ENCODE data around the gene ST6GALNAC2.
"Not testable (repeated sequence)": the region's sequence is repeated elsewhere in the genome, so short reads cannot be mapped to it uniquely, and the experiment has no call there.

The ST6GALNAC2 gene

DNA sequence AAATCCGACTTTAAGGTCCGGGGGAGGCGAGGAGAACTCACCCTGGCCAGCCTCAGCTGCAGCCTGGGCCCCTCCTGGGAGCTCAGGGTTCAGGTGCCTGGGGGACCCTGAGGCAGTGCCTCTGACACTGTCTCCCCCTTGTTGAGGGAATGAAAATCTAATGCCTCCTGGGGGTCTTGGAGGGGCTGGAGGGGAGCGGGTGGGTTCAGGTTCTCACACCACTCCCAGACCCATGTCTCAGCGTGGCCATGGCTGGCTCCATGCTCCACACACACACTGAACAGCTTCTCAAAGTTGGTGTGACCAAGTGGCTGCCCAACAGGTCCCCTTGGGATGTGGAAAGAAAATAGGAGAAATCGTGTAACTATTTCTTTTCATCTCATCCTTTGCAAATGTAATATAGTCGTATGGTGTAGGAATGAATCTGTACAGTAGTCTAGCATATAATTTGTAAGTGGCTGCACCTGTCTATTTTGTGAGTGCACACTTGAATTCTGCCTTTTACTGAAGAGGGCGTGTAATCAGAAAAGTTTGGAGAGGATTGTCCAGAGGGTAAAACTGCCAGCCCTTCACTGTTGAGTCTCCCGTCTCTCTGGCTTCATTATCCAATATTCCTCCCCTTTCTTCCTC, 46.6 kb downstream of the ST6GALNAC2 start:
- no peak for DNase-seq

DNA sequence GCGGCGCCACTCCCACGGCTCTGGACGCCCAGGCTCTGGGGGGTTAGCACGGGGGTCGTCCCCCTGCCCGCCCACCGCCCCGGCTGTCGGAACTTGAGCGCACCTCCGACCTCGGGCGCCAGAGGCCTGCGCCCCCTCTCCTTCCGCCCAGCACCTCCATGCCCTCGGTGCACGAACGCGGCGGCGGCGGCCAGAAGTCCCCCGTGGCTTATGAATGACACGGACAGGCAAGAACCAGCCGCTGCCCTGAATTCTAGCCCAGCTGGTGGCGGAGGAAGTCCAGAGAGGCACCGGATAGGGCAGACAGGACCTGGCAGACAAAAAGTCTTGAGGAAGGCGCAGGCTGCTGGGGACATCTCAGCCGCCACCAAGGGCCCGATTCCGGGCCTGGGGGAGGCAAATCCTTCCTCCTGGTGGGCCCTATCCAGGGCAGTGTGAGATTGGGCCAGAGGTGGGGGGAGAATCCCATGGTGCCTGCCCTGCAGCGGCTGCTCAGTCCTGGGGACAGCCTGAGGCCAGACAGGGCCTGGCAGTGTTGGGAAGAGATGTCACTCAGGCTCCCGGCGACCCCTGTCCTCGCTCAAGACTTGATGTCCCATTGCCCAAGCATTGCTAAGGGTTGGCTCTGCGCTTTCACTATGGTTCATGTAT, 47.3 kb downstream of the ST6GALNAC2 start:
- no peak for DNase-seq

DNA sequence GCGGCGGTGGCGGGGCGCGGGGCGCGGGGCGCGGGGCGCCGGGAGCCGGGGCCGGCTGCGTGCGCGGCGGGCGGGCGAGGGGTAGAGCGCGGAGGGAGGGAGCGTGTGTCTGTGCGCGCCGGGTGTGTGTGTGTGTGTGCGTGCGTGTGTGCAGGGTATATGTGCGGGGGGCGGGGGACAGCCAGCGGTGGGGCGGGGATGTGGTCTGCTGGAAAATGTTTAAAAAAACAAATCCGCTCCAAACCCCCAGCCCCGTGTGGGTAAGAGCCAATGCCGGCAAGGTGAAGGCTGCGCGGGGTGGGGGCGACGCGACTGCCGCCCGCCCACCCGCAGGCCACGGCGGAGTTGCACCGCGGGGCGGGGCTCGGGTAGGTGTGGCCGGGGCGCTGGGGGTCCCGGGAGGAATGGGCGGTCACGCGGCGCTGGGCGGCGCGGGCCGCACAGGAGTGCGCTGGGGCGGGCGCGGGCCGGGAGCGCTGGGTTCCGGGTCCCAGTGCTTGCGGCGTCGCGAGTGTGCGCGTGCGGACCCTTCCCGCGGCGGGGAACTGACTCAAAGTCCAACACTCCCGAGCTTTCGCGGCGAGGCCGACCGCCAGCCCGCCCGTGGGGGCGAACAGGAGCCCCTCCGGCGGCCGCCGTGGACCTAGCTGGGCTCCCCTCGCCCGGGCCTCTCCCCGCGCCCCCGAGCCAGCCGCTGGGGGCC, 47.9 kb downstream of the ST6GALNAC2 start, which contains the start of gene CYGB:
Gene CYGB (minus strand): TSS at position 132 of the 703 bp plus-strand sequence. CDS start 167 bp downstream, outside the sequence.
- no peak for DNase-seq

DNA sequence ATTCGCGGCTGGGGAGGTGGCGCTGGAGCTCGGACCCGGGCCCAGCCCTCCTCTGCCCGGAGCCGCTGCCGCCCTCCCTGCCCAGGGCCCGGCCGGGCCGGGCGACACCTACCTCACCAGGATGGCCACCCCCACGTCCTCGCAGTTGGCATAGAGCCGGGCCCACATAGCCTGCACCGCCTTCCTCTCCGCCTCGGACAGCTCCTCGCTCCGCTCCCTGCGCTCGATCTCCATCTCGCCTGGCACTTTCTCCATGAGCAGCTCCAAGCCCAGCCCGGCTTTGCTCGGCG, 48.4 kb downstream of the ST6GALNAC2 start:
- no peak for DNase-seq

DNA sequence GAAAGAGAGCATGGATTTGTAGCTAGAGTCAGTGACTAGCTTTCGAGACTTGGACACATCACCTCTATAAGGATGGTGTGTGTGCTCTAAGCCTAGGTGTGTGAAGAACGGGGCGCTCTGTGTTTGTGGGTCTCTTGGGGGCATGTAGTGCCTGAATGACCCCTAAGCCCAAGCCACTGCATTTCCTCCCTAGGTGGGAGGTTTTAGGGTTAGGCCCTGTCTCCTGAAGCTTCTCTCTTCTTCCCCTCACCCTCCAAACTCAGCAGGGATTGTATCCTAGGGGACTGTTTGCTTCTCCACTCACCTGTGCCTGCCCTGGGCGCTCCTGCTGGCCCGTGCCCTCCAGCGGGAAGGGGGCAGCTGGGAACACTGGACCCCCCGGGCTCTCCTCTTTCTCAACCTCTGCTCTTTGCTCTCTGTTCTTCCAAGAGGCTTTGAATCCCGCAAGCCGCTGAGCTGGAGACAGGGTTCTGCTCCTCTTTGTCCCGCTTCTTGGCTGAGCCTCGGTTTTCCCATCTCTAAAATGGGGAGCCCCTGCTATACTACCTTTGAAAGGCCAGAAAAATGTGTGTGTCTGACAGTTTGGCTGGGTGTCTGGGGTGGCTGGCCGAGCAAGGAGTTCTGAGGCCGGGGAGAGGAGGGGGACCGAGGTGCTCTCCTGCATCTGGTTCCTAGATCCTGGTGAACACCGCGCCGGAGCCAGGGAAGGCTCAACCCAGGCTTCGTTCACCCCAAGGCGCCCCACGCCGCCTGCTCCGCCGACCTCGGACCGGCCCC, 49.0 kb downstream of the ST6GALNAC2 start:
- no peak for DNase-seq

DNA sequence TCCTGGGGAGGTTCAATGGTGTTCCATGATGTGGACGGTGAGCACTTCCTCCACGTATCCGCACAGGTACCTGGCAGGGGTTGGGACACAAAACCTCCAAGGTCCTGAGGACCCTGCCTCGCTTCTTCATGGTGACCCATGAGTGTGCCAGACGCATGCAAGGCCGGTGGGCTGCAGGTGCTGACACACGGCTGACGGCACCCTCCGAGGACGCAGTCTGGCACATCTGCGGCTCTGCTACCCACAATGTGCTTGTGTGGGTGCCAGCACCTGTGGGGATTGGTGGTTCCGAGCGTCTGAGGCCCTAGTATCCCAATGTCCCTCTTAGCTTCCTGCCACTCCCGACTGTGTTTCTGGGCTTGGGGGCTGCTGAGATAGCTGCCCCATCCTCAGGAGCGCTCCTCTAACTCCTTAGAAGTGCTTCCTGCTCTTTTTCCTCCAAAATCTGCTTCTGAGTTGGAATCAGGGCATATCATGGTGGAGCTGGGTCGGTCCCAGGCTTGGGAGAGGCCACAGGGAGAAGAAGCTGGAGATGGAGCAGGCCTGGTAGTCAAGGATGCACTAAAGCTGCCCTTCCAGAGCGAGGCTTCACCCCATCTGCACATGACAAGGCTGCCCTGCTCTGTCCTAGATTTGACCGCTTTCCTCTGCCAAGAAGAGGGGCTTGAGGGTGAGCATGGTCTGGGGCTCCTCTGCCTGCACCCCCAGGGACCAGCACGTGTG, 49.7 kb downstream of the ST6GALNAC2 start:
- DNase-seq: no peak

DNA sequence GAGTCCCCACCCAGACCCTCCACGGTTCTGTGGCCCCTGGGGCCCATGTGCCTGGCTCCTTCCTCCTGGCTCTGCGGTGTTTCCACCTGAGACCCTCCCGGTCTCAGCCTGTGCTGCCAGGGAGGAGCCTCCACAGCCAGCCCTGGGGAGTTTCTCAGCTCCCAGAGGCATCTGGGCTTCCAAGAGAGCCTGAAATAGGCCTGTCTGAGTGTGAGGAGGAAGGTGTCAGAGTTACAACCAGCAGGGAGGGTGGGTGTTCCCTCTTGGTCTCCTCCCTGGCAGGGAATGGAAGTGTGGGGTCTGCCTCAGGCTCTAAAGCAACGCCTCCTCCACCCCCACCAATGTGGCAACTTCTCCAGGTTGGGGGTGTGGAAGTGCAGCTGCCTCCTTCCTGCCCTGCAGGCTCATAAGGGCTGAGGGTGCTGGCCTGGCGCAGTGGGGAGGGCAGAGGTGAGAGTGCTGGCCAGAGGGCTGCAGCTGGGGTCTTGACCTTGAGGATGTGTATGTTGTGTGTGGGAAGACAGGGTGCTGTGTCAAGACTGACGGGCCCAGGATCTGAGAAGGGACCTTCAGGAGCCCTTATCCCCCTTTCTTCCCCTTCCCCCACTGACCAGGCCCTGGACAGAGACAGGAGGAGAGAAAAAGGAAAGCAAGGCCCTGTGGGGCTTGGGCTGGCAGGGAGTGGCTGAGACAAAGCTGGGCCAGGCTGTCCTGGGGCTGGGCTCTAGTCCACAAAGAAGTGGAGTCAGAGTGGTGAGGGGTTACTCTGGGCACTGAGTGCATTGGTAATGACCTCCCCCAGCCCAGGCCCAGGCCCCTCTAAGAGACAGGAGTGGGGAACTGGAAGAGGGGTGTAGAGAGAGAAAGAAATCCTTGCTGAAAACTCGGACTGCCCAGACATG, 50.6 kb downstream of the ST6GALNAC2 start:
- no peak for DNase-seq

DNA sequence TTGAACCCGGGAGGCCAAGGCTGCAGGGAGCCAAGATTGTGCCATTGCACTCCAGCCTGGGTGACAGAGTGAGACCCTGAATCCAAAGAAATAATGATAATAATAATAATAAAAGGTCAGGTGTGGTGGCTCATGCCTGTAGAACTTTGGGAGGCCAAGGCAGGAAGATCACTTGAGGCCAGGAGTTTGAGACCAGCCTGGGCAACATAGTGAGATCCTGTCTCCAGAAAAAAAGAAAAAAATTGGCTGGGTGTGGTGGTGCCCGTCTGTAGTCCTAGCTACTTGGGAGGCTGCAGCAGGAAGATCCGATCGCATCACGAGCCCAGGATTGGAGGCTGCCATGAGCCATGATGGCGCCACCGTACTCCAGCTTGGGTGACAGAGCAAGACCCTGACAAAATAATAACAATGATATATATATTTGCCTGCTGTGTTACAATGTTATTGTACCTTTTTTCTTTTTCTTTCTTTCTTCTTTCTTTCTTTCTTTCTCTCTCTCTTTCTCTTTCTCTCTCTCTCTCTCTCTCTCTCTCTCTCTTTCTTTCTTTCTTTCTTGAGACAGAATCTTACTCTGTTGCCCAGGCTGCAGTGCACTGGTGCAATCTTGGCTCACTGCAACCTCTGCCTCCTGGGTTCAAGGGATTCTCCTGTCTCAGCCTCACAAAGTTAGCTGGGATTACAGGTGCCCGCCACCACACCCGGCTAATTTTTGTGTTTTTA, 51.9 kb downstream of the ST6GALNAC2 start:
- not testable (repeated sequence) for DNase-seq

DNA sequence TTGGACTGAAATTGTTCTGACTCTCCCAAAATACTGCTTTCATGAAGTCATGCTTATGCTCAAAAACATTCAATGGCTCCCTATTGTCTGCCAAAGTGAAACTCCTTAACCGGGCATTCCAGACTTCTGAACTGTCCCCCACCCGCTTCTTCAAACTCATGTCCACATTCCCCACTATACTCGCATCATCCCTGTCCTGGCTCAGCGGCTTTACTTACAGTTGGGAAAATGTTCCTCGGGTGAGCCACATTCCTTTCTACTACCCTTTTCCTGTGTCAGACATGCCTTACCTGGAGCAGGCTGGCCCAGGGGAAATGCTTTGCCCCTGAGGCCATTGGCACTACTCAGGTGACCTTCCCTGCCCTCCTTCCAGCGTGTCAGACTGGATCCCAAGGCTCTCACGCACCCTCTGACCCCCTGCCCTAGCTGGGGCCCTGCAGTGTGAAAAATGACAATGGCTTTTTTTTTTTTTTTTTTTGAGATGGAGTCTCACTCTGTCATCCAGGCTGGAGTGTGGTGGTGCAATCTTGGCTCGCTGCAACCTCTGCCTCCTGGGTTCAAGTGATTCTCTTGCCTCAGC, 53.5 kb downstream of the ST6GALNAC2 start:
- no peak for DNase-seq

DNA sequence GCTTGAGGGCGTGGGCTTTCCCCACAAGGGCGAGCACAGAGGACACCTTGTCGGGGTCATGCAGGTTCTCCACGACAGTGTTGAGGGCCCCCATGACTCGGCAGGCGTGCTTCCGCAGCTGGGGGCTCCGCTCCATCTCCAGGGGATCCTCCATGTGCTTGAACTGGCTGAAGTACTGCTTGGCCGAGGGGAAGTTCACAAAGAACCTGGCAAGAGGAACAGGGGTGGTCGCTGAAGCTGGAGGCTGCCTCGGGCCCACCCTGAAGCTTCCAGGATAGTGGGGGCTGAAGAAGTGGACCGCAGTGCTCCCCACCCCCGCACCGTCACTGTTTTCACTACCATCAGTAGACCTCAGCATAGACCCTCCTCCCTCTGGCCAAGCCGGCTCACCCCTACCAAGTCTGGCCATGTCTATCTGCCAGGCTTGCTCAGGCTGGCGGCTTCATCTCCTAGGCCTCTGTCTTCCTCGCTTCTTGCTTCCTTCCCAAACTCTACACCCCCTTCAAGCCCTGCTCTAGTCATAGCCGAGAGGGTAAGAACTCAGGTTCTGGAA, 54.1 kb downstream of the ST6GALNAC2 start:
- no peak for DNase-seq

DNA sequence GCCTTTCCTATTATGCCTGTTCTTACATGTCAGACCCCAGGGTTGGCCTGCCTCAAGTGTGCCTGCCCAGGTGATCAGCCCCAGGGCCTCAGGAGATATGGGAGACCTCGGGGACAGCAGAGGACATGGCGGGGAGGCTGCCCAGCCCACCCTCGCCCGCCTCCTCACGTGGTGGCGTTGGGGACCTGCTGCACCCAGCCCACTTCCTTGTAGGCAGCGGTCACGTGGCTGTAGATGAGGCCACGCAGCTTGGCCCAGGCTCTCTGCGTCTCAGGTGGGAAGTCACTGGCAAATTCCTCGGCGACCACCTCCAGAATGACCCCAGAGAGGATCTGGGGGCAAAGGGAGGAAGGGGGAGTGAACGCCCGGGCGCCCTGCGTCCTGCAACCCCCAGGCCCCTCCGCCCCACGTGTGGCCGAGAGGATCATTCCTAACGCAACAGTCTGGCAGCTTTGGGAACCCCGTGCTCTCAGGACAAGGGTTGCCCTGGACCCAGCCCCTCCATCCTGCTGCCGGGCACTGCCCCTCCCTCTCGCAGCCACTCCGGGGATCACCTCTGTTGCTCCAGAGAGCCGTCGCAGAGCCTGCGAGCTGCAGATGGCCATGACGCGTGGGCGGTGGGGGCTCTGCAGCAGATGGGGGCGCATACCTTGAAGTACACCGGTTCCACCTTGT, 54.7 kb downstream of the ST6GALNAC2 start:
- DNase-seq: no peak

DNA sequence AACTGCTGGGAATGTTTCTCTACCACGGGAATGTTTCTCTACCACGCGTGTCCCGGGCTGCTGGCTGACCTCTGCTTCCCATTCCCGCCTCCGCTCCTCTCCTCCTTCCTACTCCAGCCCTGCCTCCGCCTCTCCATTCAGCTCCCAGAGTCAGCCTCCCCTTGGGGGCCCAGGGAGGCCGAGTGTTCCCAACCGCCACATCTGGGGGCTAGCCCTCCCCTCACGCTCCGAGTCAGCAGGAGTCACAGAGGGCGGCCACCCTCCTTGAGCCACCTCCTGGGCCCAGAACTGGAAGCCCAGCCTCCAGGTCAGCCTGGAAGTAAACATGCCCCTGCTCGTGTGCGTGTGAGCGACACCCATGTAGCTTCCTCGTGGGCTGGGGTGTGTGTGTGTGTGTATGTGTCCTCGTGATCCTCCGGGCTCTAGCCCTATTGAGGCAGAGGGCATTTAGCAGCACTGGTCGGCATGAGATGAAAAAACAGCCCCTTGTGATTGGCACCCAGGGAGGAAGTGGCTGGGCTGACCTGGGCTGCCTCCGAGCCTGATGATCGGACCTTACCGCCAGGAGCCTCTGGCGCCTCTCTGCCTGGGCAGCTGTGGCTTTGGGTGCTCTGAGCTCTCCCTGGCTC, 55.5 kb downstream of the ST6GALNAC2 start:
- no peak for DNase-seq

DNA sequence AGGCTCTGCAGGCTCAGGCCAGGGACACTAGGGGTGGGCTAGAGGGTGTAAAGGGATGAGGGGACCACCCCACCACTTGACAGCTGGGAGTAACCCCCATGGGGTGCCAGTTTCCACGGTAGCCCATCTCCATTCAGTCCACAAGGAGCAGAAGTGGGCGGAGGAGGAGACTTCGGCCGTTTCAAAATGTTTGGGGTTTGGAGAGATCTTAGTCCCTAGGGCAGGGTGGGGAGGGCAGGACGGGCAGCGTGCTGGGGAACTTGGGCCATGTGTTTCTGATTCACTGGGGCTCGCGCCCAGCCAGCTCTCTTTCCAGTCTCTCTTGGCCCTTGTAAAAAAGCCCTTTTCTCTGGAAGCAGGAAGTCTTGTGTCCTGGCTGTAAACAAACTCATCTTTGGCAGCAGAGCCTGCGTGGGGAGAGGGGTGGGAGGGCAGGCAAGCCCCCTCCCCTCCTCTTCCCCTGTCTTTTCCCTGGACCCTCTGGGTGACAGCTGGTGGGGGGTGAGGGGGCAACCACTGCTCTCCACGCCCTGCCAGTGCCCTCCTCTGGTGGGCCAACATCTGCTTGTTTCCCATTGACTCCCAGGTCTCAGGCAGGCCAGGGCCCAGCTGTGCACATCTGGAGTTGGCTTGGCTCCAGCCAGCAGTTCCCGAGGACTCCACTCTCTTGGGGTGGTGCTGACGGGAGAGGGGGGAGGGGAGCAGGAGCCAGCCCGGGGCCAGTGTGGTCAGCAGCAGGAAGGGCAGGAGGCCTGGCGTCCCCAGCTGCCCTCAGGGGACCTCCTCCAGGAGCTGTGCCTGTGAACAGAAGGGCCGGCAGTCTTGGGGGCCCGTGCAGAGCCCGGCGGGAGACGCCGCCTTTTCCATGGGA, 56.2 kb downstream of the ST6GALNAC2 start:
- DNase-seq: peak; percentile 77

DNA sequence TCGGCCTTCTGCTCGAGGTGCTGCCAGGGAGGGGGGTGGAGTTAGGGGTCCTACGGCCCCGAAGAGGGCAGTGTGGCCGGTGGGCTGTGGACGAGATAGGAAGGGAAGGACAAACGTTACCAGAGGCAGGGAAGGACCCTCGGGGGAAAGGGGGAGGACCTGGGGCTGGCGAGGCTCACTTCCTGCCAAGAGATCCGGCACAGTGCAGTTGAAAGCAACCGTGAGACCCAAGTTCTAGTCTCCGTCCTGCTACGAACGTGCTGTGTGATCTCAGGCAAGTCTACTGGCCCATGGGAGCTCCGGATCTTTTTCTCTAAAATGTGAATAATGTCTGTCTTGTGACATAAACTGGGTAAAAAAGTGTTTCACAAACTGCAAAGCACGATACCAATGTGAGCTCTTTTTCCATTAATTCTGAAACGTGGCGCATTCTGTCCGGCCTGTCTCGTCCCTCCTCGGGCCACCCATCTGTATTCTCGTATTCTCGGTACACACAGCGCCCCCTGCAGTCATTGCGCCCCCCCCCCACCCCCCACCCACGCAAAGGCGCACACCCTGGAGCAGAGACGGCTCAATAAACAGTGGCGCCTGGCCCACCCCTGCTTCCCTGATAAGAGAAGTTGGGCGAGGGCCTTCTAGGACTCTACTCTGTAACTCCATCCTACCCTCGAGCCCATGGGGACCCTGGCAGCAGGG, 57.0 kb downstream of the ST6GALNAC2 start:
- no peak for DNase-seq

DNA sequence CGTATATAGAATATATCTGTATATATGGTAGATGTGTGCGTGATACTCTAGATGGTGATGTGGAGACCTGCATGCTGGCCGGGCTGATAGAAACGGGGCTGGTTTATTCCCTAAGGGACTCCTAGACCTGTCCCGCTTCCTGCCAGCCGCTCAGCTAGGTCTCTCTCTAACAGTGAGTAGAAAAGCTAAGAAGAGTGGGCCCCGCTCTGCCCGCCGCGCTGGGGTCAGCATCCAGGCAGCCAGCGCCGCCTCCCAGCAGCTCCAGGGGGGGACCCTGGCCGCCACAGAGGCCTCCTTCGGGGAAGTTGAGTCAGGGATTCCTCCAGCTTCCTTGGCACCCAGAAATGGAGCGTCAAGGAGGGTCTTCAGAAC, 57.5 kb downstream of the ST6GALNAC2 start:
- no peak for DNase-seq

DNA sequence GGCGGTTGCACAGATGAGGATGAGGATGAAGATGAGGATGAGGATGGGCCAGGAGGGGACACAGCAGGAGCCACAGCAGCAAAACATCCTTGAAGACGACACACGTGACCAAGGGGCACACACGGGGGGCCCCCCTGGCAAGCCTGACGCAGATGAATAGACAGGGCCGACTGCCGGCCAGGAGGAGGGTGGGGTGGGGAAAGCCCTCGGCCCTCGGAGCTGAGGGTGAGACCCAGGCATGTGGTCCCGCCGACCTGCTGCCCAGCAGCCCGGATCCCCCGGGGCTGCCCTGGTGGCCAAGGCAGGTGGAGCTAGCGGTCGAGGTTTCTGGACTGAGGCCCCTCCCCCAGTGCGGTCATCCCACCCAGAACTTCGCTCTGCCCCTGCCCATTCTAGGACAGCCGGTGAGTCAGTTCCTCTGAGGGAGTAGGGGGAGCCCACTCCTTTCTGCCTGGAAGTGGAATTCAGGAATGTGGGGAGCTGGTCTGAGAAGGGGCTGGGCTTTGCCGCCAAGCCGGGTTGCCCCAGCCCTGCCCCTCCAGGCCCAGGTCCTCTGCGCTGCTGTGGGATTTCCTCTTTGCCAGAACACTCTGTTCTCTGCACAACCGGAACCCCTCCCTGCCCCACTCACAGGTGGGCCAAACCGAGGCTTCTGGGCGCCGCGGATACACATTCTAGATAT, 58.1 kb downstream of the ST6GALNAC2 start:
- peak; percentile 76 for DNase-seq

DNA sequence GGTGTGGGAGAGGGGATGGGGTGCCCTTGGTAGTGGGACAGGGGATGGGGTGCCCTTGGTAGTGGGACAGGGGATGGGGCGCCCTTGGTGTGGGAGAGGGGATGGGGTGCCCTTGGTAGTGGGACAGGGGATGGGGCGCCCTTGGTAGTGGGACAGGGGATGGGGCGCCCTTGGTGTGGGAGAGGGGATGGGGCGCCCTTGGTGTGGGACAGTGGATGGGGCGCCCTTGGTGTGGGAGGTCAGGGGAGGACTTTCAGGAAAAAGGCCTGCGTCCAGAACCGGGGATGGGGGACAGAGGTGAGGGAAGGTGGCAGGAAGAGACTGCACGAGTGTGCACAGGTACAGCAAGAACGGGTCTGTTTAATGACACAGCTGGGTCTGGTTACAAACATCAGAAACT, 58.6 kb downstream of the ST6GALNAC2 start:
- DNase-seq: not testable (repeated sequence)

All from fibroblast of upper back skin (primary cell).